Measurements from ENCODE around the gene PPFIBP1. TPM values are rescaled to one million over a fixed set of nuclear protein-coding genes. Genes with fewer than 3 reads are reported as not detected.

The PPFIBP1 gene
- total RNA-seq, 4 donors from 2014 or later: 15.3 to 52.9 (median 39.8) TPM

- Histone ChIP-seq H3K27me3 (no peaks in the 10 kb centered on the region), H3K36me3 (peaks cover 0 to 8% (median 0%) of the 10 kb centered on the region in 4 donors), H3K4me1 (no peaks in the 10 kb centered on the region), H3K27ac (peak overlapping the region in 1 of 4 donors; percentile 24), H3K4me3 (no peak overlapping the region), H3K9me3 (no peaks in the 10 kb centered on the region)
- DNase-seq: no peak
- no peak for TF ChIP-seq POLR2A (IDR thresholded peaks at IDR 0.05)
- TF ChIP-seq POLR2AphosphoS5 (IDR thresholded peaks at IDR 0.05): no peak
- TF ChIP-seq EP300 (IDR thresholded peaks at IDR 0.05; ENCODE audit: low read depth): no peak
- no peak for TF ChIP-seq CTCF (IDR thresholded peaks at IDR 0.05)
- WGBS, 2 donors (ENCODE audit: low coverage in 1 of 2): 75 to 100% methylated on average over 1 of the region's 1 CpG
- in situ Hi-C loops (cut with MboI; ENCODE audit: low pct_ligation_motif_present in 1 of 4, low pct_unique_long_range_greater_than_20kb in 1 of 4, low sequenced_read_pairs in 3 of 4) (loop anchor here in 1 of 4 donors (25.0 kb wide), 1 partner anchor 235 kb away; the partner anchor contains the start of gene SMCO2), intact Hi-C loops (cut with DNase I; ENCODE audit: low total_unique reads) (no loop called here)
Observed at GRCh38 chr12:27672643-27673042, 148.6 kb downstream of the PPFIBP1 start.

GRCh38 chr12:27673101-27673718, 149.2 kb downstream of the PPFIBP1 start:
- WGBS, 2 donors (ENCODE audit: low coverage in 1 of 2): 51 to 67% methylated on average over 3 of the region's 3 CpGs
- in situ Hi-C loops (cut with MboI; ENCODE audit: low pct_ligation_motif_present in 1 of 4, low pct_unique_long_range_greater_than_20kb in 1 of 4, low sequenced_read_pairs in 3 of 4): loop anchor here in 1 of 4 donors (25.0 kb wide), 1 partner anchor 236 kb away; the partner anchor contains the start of gene SMCO2

GRCh38 chr12:27674989-27675388, 151.0 kb downstream of the PPFIBP1 start:
- DNase-seq: no peak
- Histone ChIP-seq H3K27ac (no peak overlapping the region), H3K27me3 (no peaks in the 10 kb centered on the region), H3K4me3 (no peak overlapping the region), H3K36me3 (peaks cover 0 to 5% (median 1%) of the 10 kb centered on the region in 4 donors), H3K4me1 (no peaks in the 10 kb centered on the region), H3K9me3 (no peaks in the 10 kb centered on the region)
- 57 to 93% methylated on average over 2 of the region's 2 CpGs for WGBS, 2 donors (ENCODE audit: low coverage in 1 of 2)
- in situ Hi-C loops (cut with MboI; ENCODE audit: low pct_ligation_motif_present in 1 of 4, low pct_unique_long_range_greater_than_20kb in 1 of 4, low sequenced_read_pairs in 3 of 4) (loop anchor here in 1 of 4 donors (25.0 kb wide), 1 partner anchor 238 kb away; the partner anchor contains the start of gene SMCO2), intact Hi-C loops (cut with DNase I; ENCODE audit: low total_unique reads) (no loop called here)
- no peak for TF ChIP-seq POLR2A (IDR thresholded peaks at IDR 0.05)
- no peak for TF ChIP-seq EP300 (IDR thresholded peaks at IDR 0.05; ENCODE audit: low read depth)
- TF ChIP-seq CTCF (IDR thresholded peaks at IDR 0.05): no peak
- no peak for TF ChIP-seq POLR2AphosphoS5 (IDR thresholded peaks at IDR 0.05)

More at GRCh38 chr12:27673101-27673718, 149.2 kb downstream of the PPFIBP1 start:
- Histone ChIP-seq H3K4me3 (no peak overlapping the region), H3K4me1 (no peaks in the 10 kb centered on the region), H3K27me3 (no peaks in the 10 kb centered on the region), H3K9me3 (no peaks in the 10 kb centered on the region), H3K36me3 (peaks cover 0 to 5% (median 0%) of the 10 kb centered on the region in 4 donors), H3K27ac (peak overlapping the region in 1 of 4 donors; percentile 24)
- no peak for DNase-seq
- intact Hi-C loops (cut with DNase I; ENCODE audit: low total_unique reads): no loop called here
- no peak for TF ChIP-seq POLR2AphosphoS5 (IDR thresholded peaks at IDR 0.05)
- no peak for TF ChIP-seq EP300 (IDR thresholded peaks at IDR 0.05; ENCODE audit: low read depth)
- TF ChIP-seq CTCF (IDR thresholded peaks at IDR 0.05): no peak
- no peak for TF ChIP-seq POLR2A (IDR thresholded peaks at IDR 0.05)

GRCh38 chr12:27680619-27681018, 156.6 kb downstream of the PPFIBP1 start:
- H3K4me1 ChIP-seq: peaks cover 0 to 20% (median 2%) of the 10 kb centered on the region in 4 donors
- peak overlapping the region in 2 of 4 donors; percentile 5 to 39 for H3K27ac ChIP-seq
- H3K27me3 ChIP-seq: no peaks in the 10 kb centered on the region
- intact Hi-C loops (cut with DNase I; ENCODE audit: low total_unique reads) (no loop called here), in situ Hi-C loops (cut with MboI; ENCODE audit: low pct_ligation_motif_present in 1 of 4, low pct_unique_long_range_greater_than_20kb in 1 of 4, low sequenced_read_pairs in 3 of 4) (no loop called here)
- H3K4me3 ChIP-seq: no peak overlapping the region
- TF ChIP-seq EP300 (IDR thresholded peaks at IDR 0.05; ENCODE audit: low read depth) (no peak), POLR2AphosphoS5 (IDR thresholded peaks at IDR 0.05) (peak in 1 of 3 donors; percentile 29)
- no peak for DNase-seq
- H3K36me3 ChIP-seq: peaks cover 0 to 25% (median 2%) of the 10 kb centered on the region in 4 donors
- no peaks in the 10 kb centered on the region for H3K9me3 ChIP-seq
